ENCODE results near the gene PLCB4. TPM values are rescaled to one million over a fixed set of nuclear protein-coding genes. Genes with fewer than 3 reads are reported as not detected.

The PLCB4 gene
- total RNA-seq, 1 donor from 2014 or later, result 1.1 TPM

- no peak for ATAC-seq
Measured at GRCh38 chr20:9180481-9181257, 111.8 kb downstream of the PLCB4 start.

- no peak for ATAC-seq
Measured at GRCh38 chr20:9185511-9185910, 116.6 kb downstream of the PLCB4 start.

GRCh38 chr20:9186396-9186795 is 117.5 kb downstream of the PLCB4 start:
- no peak for ATAC-seq

GRCh38 chr20:9195031-9195430 is 126.1 kb downstream of the PLCB4 start:
- no peak for ATAC-seq

- no peak for ATAC-seq
Measured at GRCh38 chr20:9196110-9196509, 127.2 kb downstream of the PLCB4 start.

GRCh38 chr20:9198460-9198859 is 129.6 kb downstream of the PLCB4 start:
- ATAC-seq, result no peak

- no peak for ATAC-seq
Measured at GRCh38 chr20:9200196-9200595, 131.3 kb downstream of the PLCB4 start.

GRCh38 chr20:9200620-9201019 is 131.7 kb downstream of the PLCB4 start:
- no peak for ATAC-seq

GRCh38 chr20:9202420-9203080 is 133.7 kb downstream of the PLCB4 start:
- no peak for ATAC-seq

- ATAC-seq, result no peak
Measured at GRCh38 chr20:9203081-9203447, 134.2 kb downstream of the PLCB4 start.

- ATAC-seq, result no peak
Measured at GRCh38 chr20:9204979-9205378, 136.1 kb downstream of the PLCB4 start.

- no peak for ATAC-seq
Measured at GRCh38 chr20:9206486-9206885, 137.6 kb downstream of the PLCB4 start.

- ATAC-seq, result no peak
Measured at GRCh38 chr20:9207253-9207652, 138.4 kb downstream of the PLCB4 start.

GRCh38 chr20:9210356-9210755 is 141.5 kb downstream of the PLCB4 start:
- no peak for ATAC-seq

- no peak for ATAC-seq
Measured at GRCh38 chr20:9211016-9211760, 142.3 kb downstream of the PLCB4 start.

- no peak for ATAC-seq
Measured at GRCh38 chr20:9212735-9213134, 143.8 kb downstream of the PLCB4 start.

- ATAC-seq, result peak; percentile 74
Measured at GRCh38 chr20:9214685-9215084, 145.8 kb downstream of the PLCB4 start.

GRCh38 chr20:9215539-9215938 is 146.7 kb downstream of the PLCB4 start:
- no peak for ATAC-seq

GRCh38 chr20:9218531-9218961 is 149.7 kb downstream of the PLCB4 start:
- ATAC-seq, result no peak

- no peak for ATAC-seq
Measured at GRCh38 chr20:9220874-9221547, 152.1 kb downstream of the PLCB4 start.

- no peak for ATAC-seq
Measured at GRCh38 chr20:9223296-9223695, 154.4 kb downstream of the PLCB4 start.

GRCh38 chr20:9225879-9226278 is 157.0 kb downstream of the PLCB4 start:
- no peak for ATAC-seq

All from esophagus mucosa (tissue), 1 donor.